HCEC 1CT (cell line): ENCODE measurements around the gene PARN.

Source experiments
- DNase-seq: peaks from one replicate; pipeline ENCODE4 v3.0.0-alpha.2; 2017

The PARN gene

DNA sequence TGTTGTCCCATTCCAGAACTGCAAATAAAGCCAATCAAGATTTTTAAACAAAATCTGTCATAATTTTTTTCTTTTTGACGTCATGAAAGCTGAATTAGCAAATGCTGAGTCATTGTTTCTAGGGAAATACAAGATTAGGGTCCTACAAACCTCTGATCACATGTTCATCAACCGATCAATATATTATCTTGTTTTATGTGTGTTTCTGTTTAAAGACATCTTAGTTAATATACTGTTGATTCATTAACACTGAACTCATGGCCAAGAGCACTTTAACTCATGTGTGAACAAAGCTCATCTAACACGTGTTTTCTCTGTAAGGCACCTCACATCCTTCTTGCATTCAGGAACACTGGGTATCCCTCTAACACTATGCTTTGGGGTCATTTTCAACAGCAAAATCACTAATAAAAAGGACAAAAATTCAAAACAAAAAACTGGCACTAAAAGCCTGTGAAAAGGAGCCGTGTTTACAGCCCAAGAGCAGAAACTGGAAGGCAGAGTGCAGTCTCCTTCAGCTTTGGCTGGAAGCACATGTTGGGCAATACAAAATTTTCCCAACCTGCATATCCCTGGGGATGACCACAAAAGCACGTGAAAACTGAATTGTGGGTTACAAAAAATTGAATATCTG, 102.5 kb downstream of the PARN start:
- peak; percentile 52 for DNase-seq

DNA sequence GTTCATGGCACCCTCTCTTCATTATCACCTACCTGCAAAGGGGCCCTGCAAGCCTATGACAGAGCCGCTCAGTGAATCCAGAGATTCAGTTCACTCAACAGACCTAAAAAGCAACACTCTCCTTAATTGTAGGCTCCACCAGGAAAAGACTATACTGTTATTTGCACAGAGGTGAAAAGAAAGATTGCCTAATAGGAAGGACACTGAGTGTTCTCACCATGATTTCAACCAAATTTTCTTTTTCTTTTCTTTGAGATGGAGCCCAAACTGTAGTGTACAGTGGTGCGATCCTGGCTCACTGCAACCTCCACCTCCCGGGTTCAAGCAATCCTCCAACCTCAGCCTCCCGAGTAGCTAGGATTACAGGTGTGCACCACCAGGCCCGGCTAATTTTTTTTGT, 104.5 kb downstream of the PARN start:
- DNase-seq, result no peak

DNA sequence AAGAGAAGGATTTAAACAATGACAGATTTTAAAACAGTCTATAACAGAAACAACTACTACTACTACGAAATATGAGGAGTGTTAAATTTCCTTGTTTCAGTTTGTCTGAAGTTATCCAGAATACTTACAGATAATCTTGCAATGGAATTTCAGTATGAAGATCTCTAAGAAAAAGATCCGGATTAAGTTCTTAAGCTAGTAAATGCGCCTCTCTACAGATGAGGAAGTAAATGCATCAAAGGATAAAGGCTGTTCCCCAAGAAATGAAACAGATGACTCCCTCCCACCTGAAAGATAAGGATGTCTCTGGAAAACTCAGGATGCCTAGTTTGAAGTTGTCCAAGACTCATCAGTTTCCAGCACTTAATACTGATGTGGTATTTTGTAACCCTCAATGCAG, 105.1 kb downstream of the PARN start:
- DNase-seq, result no peak

DNA sequence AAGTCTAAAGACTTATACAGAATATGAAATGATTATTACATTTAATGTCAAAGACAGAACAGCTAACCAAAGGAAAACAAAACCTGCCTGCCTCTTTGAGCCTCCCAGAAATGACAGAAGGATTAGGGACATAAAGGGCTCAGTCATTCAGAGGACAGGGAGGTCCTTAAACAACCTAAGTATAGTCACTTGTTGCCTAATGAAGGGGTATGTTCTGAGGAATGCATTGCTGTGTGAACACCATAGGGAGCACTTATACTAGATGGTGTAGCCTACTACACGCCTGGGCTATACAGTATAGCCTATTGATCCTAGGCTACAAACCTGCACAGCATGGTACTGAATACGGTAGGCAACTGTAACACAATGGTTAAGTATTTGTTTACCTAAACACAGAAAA, 106.4 kb downstream of the PARN start:
- DNase-seq, result no peak

DNA sequence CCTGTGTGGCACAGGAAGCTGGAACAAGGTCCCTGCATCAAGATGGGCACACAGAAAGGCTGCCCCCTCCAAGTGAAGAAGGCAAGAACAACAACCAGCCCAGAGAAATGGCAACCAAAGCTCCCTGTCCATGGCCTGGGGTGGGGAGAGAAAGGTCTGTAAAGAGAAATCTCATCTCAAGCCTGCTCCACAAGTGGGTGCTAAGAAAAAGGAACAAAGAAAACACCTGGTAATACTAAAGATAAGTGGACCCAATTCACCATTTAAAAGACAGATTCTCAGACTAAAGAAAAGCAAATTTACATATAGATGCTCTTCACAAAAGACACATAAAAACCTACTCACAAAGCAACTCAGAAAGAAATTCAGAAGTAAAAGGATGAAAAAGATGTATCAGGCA, 107.4 kb downstream of the PARN start:
- DNase-seq, result no peak

DNA sequence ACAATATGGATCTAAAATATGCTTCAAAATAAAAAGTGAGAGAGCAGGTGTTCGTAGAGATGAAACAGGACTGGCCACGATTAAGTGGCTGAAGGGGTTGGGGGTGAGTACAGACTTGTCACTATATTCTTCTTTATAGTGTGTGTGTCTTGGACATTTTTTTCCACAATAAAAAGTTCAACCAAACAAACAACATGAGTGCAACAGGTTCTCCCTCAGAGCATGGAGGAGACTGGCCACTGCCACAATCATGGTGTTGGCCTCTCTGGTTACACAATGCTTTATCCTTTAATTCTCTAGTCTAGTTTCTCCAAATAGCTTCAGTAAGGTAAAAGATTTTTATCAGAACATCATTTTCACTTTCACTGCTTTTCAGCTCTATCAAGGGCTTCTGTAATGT, 109.3 kb downstream of the PARN start:
- no peak for DNase-seq

DNA sequence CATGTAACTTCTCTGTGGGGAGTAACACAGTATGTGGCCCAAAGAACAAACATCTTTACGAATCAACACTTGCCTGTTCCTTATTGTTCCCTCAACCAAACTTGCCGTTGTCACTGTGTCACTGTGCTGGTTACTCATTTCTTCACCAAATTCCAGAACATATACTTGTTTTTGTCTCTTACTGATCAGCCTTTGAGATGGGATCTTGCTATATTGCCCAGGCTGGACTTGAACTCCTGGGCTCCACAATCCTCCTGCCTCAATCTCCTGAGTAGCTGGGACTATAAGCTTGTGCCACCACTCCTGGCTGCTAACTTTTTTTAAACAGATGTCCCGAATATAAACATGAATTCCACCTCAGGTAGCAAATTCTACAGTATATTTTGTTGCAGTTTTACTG, 115.1 kb downstream of the PARN start:
- DNase-seq, result no peak

DNA sequence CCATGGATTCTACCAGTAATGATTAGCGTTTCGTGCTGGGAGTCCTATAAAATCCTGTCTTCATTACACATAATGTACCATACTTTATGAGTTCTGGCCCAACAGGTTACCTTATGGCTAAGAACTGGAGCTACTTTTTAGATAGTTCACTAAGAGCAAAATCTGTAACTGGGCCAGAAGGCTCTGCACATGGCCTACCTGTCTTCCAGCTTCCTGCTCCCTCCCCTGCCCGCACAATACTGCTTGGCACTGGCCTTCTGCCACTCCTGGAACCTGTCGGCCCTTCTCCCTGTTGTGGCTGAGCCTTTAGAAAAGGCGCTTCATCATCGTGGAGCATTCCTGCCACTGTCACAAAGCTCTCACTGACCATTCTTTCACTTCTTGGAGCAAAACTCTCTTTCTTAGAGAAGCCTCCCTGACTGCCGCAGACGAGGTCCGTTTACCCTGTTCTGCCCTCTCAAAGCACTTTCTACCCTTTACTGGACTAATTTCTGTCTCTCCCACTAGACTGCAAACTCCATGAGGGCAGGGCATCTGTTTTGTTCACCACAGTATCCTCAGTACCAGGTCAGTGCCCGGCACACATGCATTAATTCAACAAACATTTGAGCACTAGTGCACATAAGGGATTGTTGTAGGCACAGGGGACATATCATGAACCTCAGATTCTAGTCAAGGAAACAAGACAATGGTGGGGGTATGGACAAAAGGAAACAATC, 116.5 kb downstream of the PARN start:
- no peak for DNase-seq

DNA sequence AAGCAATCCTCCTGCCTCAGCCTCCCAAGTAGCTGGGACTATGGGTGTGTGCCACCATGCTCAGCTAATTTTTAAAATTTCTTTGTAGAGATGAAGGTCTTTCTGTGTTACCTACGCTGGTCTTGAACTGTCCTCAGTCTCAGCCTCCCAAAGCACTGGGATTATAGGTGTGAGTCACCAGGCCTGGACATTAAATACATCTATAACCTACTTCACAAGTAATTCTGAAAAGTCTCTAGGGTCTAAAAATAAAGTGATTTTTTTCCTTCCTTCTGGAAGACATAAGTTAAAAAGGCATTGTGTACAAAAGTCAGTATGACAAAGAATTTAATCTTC, 118.3 kb downstream of the PARN start:
- DNase-seq, result peak; percentile 24

DNA sequence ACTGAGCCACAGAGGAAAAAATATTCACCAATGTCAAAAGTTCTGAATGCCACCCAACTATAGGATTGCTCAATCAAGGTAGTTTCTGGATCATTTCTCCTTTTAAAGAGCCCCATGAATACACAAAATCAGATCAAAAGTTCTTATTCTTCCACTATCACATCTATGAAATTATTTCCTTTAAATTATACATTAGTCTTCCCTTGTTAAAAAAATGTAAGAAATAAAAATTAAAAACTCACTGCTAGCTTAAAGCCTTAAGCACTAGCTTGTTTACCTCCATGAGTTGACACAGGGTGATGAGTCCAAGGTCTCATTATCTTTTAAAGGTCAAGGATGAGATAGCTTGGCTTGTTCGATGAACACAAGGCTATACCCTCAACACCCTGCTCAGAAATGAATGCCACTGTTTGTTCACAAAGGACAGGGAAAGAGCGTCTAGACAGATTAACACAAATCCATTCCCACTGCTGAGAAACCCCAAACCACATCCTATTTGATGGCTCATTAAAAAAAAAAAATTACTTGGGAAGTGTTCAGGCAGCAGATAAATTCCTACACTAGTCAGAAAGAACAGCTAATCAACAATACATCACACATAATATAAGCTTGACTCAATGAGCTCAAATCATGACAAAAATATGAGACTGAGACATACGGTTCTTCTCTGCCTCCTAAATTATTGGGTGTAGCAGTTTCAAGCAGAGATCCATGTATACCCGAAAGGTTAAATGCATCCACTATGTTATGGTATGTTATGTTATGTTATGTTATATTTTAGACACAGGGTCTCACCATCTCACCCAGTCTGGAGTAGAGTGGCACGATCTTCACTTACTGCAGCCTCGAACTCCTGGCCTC, 118.9 kb downstream of the PARN start:
- DNase-seq, result peak; percentile 95

DNA sequence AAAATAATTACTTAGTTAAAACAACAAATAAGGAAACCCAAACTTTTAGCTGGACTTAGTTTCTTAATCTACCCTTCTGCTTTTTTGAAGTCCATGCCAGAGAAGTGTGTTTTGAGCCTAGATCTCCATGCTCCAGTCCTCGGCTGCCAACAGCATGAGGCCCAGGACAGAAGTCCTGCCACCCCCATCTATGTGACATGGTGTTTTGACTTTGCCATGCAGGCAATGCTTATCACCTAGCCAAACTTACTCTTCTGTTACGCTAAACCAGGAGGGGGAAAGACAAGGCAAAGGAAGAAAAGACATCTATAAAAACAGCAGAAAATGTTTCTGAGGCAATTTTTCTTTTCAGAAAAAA, 119.5 kb downstream of the PARN start:
- DNase-seq, result no peak

DNA sequence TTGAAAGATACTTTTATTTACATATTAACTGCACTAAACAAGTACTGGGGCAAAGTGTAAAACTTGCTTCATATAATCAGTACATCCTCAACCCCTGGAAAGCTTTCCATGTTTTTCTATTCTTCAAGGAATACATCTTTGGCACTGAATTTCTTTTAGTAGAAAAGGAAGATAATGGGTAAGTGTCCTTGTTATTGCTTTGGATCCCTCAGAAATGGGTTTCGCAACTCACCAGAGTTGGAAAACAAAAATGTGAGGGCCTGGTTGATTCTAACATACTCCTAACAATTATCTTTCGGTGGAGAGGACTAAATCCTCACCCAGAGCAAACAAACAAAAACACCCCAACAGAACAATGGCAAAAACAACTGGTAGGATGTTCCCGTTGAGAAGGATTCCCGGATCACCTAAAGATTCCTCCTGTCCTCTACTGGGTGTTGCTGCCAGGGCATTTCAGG, 120.4 kb downstream of the PARN start:
- DNase-seq, result no peak

DNA sequence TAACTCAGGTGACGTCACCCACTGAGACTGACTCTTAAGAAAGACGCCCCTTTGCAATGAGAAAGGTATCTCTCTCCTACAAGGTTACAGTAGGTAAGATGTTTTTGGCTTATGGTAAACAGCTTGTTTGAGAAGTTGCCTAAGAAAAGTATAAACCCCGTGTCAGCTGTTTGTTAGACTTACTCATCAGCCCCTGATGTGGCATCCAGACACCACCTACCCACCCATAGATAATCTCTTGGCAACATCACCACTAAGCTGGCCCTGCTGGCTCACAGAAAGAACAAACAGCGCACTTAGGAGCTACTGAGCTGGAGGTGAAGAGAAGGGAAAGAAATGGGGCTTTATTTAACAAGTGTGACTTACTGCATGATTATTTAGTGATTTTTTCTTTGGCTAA, 121.0 kb downstream of the PARN start:
- peak; percentile 17 for DNase-seq

DNA sequence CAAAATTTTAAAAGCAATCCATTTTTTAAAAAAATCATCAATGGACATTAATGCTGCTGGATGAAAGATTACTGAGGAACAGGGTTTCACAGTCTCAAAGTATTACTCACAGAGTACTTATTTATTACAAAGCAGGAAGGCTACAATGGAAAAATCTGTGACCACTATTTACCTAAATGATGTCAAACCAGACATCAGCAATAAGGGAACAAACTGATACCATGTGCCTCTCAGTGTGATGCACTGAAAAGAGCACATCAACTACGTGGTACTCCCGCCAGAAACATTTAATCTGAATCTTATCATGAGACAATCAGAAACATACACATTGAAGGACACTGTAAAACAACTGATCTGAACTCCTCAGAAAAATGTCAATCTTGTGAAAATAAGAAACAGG, 124.2 kb downstream of the PARN start:
- peak; percentile 33 for DNase-seq

DNA sequence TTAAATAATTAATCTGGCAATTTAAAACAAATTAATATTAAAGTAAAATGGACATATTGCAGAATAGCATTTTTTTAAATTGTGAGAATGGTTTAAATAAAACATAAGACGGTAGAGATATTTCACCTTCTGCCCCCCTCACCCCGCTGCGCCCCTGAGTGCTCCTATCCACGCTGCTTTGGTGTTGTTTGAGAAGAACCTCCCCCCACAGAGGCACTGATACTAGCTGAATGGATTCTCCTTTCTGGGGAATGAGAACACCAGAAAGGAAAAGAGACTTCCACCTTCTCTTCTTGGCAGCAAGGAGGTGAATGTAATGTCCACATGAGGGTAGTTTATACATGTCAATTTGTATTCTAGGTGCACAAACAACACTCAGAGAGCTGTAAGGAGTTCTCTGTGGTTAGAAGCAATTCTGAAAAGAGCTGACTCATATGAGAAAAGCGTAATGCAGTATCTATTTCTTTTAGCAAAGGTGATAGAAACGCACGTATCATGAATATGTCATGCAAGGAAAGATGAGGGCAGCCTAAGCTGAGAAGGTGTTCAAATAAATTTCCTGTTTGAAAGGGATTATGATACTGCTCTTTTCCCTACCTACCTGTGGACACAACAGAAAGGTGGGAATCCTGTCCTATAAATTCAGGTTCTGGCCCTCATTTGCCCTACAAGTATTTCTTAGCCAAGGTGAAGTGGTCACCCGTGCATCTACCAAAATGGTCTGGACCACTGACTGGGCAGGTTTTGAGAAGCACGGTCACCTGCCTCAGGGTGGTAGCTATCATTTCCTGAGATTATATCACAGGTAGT, 126.9 kb downstream of the PARN start:
- DNase-seq, result peak; percentile 60

DNA sequence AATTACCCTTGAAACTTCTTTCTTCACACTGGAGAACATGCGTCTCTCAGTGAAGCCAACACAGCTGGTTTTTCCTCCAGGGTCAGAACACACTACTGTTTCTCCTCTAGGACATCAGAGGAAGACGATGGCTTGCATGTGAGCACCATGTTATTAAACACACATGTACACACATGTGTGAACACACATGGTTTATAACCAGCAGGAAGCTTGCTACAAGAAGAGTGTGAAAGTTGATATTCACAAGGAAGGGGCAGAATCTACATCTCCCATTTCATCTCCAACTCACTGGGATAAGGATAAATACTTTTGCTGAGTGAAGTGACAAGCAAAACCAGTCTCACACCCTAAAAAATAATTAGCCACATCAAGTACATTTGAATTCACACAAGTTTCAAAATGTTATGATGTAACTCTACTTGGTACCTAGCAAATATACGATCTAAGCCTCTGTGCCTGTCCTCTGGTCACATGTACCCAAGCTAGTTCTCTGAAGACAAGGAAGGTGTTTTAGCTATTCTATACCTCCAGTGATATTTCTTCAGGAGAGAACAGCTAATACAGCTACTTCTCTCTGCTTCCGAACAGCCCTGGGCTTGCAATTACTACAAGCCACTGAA, 127.7 kb downstream of the PARN start:
- DNase-seq, result no peak

DNA sequence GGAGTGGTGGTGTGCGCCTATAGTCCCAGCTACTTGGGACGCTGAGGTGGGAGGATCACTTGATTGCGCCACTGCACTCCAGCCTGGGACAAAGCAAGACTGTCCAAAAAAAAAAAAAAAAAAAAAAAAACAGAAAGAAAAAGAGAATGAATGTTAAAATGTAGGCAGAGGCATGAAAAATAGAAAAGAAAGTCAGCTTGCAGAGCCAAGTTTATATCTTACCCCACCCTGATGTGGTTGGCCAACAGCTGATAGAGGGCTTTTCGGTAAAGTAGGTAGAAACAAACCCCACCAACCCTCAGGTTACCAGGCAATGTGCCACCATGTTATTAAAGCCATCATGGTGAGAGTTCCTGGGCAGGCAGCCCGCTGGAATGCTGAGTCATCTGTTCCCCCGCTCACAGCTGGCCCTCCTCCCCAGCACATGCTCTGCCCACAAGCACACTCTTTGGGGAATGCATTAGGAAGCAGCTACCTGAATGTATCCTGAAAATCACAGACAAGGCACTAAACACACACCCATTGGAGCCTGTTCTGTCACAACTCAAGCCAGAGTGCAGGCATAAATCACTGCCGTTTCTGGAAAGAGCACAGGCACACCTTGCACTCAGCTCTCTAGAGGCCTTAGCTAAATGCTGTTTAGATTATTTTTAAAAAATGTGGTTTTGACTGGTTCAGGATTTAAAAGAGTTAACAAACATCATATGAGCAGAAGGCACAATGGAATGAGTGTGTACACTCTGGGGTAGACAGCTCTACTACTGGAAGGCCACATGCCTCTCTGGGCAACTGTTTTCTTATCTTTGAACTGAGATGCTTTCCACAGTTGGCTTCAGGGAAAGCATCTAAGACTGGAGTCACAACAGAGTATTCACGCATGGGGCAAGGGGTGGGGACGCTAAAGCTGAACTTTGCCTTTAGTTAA, 128.5 kb downstream of the PARN start:
- peak; percentile 93 for DNase-seq

DNA sequence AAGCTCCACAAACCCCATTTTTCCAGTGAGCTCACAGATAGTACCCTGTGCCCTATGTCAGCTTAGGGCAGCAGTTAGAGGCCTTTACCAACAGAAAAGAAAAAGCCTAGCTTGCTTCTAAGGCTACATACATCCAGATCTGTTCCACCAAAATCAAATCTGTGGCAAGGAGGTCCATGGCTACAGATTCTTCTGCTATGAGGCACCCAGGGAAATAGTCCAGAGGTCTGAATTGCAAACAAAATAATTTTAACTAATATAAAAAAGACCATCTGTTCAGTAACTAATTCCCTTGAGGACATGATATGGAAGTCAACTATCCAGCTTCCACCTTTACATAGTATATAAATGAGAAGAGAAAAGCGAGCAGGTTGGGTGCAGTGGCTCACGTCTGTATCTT, 129.3 kb downstream of the PARN start:
- DNase-seq, result no peak

DNA sequence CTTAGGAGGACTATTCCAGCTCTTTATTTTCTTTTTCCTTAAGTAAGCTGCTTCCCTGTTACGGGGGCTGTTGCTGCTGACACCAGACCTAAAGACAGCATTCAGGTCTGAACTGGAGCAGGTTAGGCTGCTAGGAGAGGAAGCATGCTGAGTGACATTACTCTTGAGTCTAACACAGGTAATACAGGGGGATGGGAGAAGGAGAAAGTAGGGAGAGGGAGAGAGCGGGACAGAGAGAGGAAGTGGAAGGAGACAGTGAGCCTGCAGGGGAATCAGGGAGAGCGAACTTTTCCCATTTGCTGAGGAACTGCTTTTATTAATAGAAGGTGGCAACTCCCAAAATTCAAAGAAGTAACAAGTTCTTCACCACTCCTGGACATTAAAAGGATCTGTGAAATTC, 130.9 kb downstream of the PARN start:
- DNase-seq, result no peak

DNA sequence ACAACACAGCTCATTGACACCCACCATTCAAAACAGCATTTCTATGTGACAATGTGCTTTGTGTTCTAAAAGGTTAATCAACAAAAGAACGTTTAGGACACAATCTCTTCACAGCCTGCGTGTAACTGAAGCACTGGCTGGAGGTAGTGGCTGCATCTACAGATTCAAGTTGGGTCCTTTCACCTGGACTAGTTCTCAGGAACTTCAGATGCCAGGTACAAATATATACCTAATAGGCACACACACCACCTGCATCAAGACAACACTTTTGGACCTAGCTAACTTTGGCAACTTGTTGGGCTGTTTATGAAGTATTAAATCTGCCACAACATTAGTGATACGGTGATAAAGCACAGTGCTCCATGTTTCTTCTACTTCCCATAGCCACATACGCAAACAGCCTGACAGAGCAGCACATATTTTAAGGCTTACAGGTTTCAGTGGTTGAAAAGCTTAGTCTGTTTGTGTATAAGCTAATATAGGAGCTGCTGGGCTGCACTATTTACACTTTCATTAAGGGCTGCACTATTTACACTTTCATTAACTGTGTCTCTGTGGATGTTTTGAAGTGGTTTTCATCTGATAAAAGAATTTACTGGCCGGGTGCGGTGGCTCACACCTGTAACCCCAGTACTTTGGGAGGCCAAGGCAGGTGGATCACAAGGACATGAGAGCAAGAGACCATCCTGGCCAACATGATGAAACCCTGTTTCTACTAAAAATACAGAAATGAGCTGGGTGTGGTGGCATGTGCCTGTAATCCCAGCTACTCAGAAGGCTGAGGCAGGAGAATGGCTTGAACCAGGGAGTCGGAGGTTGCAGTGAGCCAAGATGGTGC, 132.6 kb downstream of the PARN start:
- no peak for DNase-seq

DNA sequence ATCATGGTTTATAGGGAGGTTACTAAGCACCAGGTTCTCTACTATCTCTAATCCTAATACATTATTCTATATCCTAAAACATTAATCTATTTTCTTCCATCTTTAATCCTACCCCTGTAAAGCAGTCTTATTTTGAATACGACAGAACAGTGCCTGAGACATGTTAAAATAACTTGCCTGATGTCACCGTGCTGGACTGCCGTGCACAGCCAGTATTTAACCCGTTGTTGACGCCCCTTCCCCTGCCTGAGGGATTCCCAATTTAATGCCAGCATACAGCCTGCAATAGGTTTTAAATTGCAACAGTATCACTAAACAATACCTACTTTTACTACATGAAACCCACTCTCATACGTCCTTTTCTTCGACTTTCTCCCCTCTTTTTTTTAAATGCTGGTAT, 133.3 kb downstream of the PARN start:
- DNase-seq, result no peak
